ENCODE measurements around the gene CACNA1E. TPM values are rescaled to one million over a fixed set of nuclear protein-coding genes. Genes with fewer than 3 reads are reported as not detected.

The CACNA1E gene
- total RNA-seq, 1 donor from 2014 or later = not detected

DNA sequence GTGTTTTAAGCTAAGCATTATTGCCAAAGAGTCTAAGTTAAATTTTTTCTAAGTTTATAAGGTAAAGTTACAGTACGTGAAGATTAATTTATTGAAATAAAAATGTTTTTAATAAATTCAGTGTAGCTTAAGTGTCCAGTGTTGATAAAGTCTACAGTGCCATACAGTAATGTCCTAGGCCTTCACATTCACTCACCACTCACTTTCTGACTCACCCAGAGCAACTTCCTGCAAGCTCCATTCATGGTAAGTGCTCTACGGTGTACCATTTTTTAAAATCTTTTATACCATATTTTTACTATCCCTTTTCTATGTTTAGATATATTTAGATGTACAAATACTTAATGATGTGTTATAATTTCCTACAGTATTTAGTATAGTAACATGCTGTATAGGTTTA lies 173.2 kb downstream of the CACNA1E start:
- Mint-ChIP-seq H3K4me3 (ENCODE audit: unreplicated experiment) (no peak overlapping the region), H3K4me1 (ENCODE audit: unreplicated experiment) (no peaks in the 10 kb centered on the region), H3K27ac (ENCODE audit: unreplicated experiment) (no peak overlapping the region), H3K27me3 (ENCODE audit: unreplicated experiment) (no peaks in the 10 kb centered on the region), H3K9me3 (ENCODE audit: unreplicated experiment) (peaks cover 18% of the 10 kb centered on the region), H3K36me3 (ENCODE audit: unreplicated experiment) (no peaks in the 10 kb centered on the region)
- no peak for DNase-seq (ENCODE audit: extremely low spot score, unreplicated experiment)
- TF ChIP-seq, protein P1, sequence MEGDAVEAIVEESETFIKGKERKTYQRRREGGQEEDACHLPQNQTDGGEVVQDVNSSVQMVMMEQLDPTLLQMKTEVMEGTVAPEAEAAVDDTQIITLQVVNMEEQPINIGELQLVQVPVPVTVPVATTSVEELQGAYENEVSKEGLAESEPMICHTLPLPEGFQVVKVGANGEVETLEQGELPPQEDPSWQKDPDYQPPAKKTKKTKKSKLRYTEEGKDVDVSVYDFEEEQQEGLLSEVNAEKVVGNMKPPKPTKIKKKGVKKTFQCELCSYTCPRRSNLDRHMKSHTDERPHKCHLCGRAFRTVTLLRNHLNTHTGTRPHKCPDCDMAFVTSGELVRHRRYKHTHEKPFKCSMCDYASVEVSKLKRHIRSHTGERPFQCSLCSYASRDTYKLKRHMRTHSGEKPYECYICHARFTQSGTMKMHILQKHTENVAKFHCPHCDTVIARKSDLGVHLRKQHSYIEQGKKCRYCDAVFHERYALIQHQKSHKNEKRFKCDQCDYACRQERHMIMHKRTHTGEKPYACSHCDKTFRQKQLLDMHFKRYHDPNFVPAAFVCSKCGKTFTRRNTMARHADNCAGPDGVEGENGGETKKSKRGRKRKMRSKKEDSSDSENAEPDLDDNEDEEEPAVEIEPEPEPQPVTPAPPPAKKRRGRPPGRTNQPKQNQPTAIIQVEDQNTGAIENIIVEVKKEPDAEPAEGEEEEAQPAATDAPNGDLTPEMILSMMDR (IDR thresholded peaks at IDR 0.05) = no peak

DNA sequence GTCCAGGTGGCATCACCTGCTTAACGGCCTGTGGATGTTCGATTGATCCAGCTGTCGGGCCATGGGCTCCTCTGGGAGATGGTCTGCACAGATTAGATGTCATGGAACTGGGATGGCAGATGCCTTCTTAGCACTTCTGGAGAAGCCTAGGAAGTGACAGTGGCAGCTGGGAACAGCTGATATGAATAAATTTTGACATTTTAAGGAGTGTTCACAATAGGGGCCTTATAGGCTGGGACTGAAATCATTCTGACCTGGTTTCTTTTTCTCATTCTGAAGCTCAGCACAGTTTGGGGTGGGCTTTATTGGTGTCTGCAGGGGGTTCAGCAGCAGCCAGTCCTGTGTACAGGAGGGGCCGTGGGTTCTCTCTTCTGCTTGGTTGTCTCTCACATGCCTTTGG lies 175.3 kb downstream of the CACNA1E start:
- H3K27ac Mint-ChIP-seq (ENCODE audit: unreplicated experiment) = no peak overlapping the region
- H3K36me3 Mint-ChIP-seq (ENCODE audit: unreplicated experiment) = no peaks in the 10 kb centered on the region
- no peak overlapping the region for H3K4me3 Mint-ChIP-seq (ENCODE audit: unreplicated experiment)
- no peak for DNase-seq (ENCODE audit: extremely low spot score, unreplicated experiment)
- no peaks in the 10 kb centered on the region for H3K4me1 Mint-ChIP-seq (ENCODE audit: unreplicated experiment)
- H3K27me3 Mint-ChIP-seq (ENCODE audit: unreplicated experiment) = no peaks in the 10 kb centered on the region
- H3K9me3 Mint-ChIP-seq (ENCODE audit: unreplicated experiment) = peaks cover 18% of the 10 kb centered on the region
- TF ChIP-seq, protein P1 (IDR thresholded peaks at IDR 0.05) = no peak

DNA sequence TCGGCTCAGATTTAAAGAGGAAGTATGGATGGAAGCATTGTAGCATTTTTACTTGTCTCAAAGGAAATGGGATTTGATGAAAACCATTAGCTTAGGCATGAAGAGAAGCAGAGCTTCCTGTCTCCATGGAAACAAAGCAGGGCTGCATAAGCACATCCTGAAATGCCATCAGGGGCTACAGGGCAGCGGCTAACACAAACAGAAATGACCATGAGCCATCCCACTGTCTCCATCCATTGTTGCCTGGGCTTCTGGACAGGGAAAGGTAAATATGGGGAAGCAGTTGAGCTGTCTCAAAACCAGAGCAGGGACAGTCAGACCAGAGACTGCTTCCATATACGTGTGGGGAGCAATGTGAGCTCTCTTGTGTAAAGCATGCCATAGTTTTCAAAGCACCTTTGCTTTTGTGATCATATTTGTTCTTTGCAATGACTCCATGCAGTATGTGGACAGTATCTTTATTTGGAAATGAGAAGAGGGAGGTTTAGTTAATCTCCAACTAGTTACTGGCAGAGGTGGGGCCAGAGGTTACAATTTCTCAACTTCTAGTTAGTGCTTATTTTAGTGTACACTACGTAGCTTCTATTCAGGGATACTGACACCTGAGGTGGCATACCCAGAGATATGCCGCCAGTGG lies 176.1 kb downstream of the CACNA1E start:
- H3K4me1 Mint-ChIP-seq (ENCODE audit: unreplicated experiment) = no peaks in the 10 kb centered on the region
- no peak for DNase-seq (ENCODE audit: extremely low spot score, unreplicated experiment)
- H3K4me3 Mint-ChIP-seq (ENCODE audit: unreplicated experiment) = no peak overlapping the region
- H3K9me3 Mint-ChIP-seq (ENCODE audit: unreplicated experiment) = peaks cover 18% of the 10 kb centered on the region
- no peaks in the 10 kb centered on the region for H3K27me3 Mint-ChIP-seq (ENCODE audit: unreplicated experiment)
- TF ChIP-seq, protein P1 (IDR thresholded peaks at IDR 0.05) = no peak
- no peak overlapping the region for H3K27ac Mint-ChIP-seq (ENCODE audit: unreplicated experiment)
- H3K36me3 Mint-ChIP-seq (ENCODE audit: unreplicated experiment) = no peaks in the 10 kb centered on the region

DNA sequence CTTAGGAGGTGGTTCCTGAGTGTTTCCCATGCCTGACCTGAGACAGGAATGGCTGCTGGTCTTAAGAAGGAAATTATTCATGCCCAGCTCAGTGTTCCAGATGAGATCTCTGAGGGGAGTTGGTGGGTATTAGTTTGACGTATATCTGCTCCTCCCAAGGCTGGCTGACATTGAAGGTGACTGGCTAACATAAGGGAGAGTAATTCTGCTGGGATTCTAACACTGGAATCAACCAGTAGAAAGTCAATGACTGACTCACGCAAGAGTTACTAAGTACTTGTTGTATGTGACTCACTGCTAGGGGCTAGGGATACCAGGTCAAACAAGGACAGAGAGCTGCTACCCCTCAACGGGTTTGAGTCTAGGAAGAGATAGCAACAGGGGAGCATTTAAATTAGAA lies 177.3 kb downstream of the CACNA1E start:
- no peaks in the 10 kb centered on the region for H3K36me3 Mint-ChIP-seq (ENCODE audit: unreplicated experiment)
- no peak overlapping the region for H3K4me3 Mint-ChIP-seq (ENCODE audit: unreplicated experiment)
- no peaks in the 10 kb centered on the region for H3K4me1 Mint-ChIP-seq (ENCODE audit: unreplicated experiment)
- no peak overlapping the region for H3K27ac Mint-ChIP-seq (ENCODE audit: unreplicated experiment)
- H3K9me3 Mint-ChIP-seq (ENCODE audit: unreplicated experiment) = peaks cover 12% of the 10 kb centered on the region
- TF ChIP-seq, protein P1 (IDR thresholded peaks at IDR 0.05) = no peak
- H3K27me3 Mint-ChIP-seq (ENCODE audit: unreplicated experiment) = no peaks in the 10 kb centered on the region
- DNase-seq (ENCODE audit: extremely low spot score, unreplicated experiment) = no peak

DNA sequence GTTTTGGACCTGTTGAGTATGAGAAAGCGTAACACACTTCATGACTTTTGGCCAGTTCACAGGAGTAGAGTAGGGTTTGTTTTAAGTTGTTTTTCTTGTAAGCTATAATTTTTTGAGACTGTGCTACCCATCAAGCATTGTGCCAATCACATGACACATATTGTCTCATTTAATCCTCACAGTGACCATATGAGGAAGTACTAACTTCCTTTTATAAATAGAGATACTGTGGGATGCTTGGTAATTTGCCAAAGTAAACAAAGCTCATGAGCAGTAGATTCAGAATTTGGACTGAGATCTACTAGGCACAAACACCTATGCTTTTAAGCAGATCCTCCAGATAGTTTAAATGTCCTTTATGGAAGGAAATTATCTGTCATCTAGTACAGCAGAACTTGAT lies 178.3 kb downstream of the CACNA1E start:
- DNase-seq (ENCODE audit: extremely low spot score, unreplicated experiment) = no peak
- no peaks in the 10 kb centered on the region for H3K4me1 Mint-ChIP-seq (ENCODE audit: unreplicated experiment)
- H3K4me3 Mint-ChIP-seq (ENCODE audit: unreplicated experiment) = no peak overlapping the region
- no peak overlapping the region for H3K27ac Mint-ChIP-seq (ENCODE audit: unreplicated experiment)
- peaks cover 11% of the 10 kb centered on the region for H3K9me3 Mint-ChIP-seq (ENCODE audit: unreplicated experiment)
- no peaks in the 10 kb centered on the region for H3K36me3 Mint-ChIP-seq (ENCODE audit: unreplicated experiment)
- no peaks in the 10 kb centered on the region for H3K27me3 Mint-ChIP-seq (ENCODE audit: unreplicated experiment)
- TF ChIP-seq, protein P1 (IDR thresholded peaks at IDR 0.05) = no peak
